ENCODE results near the gene TUBG1. TPM values are rescaled to one million over a fixed set of nuclear protein-coding genes. Genes with fewer than 3 reads are reported as not detected.
A peak's percentile ranks its signal among the peaks of the same experiment; 100 is the strongest.

Gene TUBG1
- total and polyA plus RNA-seq, 9 of the 15 experiments (the other 6 are each of a cell fraction or from before 2014, with no cell fraction given): 33.1 to 147 (median 66.0) TPM

DNA sequence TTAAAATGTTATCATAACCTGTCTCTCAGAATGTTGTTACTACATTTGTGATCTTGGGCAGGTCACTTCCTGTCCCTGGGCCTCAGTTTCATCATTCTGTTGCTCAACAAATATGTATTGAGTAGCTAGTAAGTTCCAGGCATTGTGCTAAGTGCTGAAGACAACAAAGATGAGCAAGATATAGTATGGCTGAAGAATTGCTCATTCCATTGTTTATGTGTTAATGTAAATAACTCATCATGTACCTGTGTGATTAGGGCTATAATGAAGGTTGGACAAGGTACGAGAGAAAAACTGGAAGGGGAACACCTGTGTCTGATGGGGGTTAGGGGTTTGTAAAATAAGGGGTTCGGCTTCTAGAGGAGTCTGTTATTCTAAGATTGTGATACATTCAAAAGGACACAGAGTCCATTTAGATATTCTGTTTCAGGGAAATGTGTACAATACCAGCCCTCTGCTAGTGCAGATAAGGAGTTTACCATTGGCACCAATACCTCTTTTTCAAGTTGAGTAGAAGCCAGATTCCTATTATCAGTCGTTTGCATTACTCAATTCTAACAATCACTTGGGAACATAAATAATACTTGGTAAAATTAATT is 20.0 kb downstream of the TUBG1 start (continued):
- TF ChIP-seq ZBTB8A (IDR thresholded peaks at IDR 0.05; ENCODE audit: partially characterized antibody) (no peak), ADNP (tag; IDR thresholded peaks at IDR 0.05) (peak; percentile 26; the same call in 1 of the 2 replicates), WHSC1 (IDR thresholded peaks at IDR 0.05; ENCODE audit: low read length) (no peak), HIVEP1 (CRISPR knock-in tag; IDR thresholded peaks at IDR 0.05) (no peak), NBN (IDR thresholded peaks at IDR 0.05; ENCODE audit: low read depth) (no peak), POLR2AphosphoS5 (IDR thresholded peaks at IDR 0.05; ENCODE audit: control insufficient read depth, insufficient read depth, low read depth, low read length) (peak; percentile 55; the same call in 1 of the 2 replicates), ELK1 (CRISPR knock-in tag; IDR thresholded peaks at IDR 0.05) (no peak), POLR2A (conservative IDR thresholded peaks at IDR 0.05) (no peak), BDP1 (IDR thresholded peaks at IDR 0.05; ENCODE audit: insufficient read depth, insufficient read length) (no peak), NCOA4 (IDR thresholded peaks at IDR 0.05; ENCODE audit: partially characterized antibody) (no peak), ZNF239 (CRISPR knock-in tag; IDR thresholded peaks at IDR 0.05) (no peak), BRF1 (IDR thresholded peaks at IDR 0.05; ENCODE audit: borderline replicate concordance, extremely low read depth, insufficient read length) (no peak)
